Dermis blood vessel endothelial cell (primary cell): ENCODE measurements around the gene IGFBP1. TPM values are rescaled to one million over a fixed set of nuclear protein-coding genes. Genes with fewer than 3 reads are reported as not detected.

Experiments used
- DNase-seq: peaks from one replicate; pipeline ENCODE4 v3.0.0; 2010
- total RNA-seq: library from RNA; depleted of rRNA; stranded (reverse); fragments of >200 nt; gene quantifications from 2 replicates; pipeline ENCODE4 v1.2.3, GENCODE V29; 2014

Gene IGFBP1
- total RNA-seq, 1 donor from 2014 or later, result 0.34 TPM

DNA sequence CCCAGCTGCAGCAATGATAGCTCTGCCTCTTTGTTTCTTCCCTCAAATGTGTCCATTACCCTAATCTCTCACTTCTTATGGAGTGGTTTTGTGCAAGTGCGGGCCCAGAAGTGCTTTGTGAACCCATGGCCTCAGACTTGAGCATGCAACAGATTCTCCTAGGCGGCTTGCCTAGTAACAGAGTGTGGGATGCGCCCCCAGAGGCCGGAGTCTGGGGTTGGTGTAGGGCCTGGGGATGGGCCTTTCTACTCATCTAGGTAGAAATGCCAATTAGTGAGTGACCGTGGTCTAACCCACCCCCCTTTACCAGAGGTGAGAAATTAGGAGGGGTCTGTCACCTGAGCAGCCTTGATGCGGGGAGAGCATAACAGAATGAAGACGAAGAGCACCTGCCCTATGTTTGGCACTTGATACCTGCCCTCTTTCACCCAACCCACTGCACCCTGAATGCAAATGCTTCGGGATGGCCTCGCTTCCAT is 7.0 kb upstream of the IGFBP1 start:
- DNase-seq, result no peak

DNA sequence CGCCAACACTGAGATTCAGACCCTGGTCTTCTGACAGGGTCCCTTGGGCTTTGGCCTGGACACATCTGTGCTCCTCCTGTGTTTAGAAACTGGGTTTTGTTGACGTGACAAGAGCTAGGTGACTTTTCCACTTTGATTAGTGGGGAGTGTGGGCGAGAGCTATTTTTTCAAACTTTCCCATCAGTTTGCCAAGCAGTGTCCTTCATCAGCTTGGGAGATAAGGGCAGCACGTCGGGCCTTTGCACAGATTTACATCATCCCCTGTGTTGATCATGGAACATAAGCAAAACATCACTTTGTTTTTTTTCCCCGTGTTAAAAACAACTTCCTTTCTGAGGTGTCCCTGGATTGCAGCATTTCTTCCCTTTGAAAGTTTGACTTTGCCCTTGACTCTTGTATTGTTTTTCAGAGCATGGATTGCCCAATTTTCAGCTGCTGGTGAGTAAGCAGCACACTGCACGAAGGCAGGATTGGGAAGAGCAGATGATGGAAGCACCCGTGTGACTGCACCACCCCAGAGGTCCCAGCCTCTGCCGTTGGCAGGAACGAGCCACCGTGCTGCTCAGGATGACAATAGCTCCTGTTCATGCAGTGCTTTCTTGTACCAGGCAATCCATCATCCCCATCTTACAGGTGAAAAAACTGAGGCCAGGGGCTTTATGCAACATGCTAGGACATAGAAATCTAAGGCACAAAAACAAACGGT is 6.4 kb upstream of the IGFBP1 start:
- peak; percentile 51 for DNase-seq

DNA sequence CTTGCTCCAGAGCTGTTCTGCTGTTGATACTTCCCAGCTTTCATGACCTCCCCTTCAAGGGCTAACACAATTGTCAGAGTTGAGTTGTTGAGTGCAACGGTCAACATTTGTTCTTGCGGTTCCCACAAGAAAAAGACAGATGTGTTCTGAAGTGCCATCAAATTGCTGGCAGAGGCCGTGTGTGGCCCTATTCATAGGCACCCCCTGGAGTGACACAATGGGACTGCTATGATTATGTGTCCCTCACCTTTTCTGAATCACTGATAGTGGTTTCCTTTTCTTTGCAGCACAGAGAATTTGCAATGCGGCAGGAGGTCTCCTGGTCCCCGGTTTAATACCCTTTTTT is 5.8 kb upstream of the IGFBP1 start:
- no peak for DNase-seq

DNA sequence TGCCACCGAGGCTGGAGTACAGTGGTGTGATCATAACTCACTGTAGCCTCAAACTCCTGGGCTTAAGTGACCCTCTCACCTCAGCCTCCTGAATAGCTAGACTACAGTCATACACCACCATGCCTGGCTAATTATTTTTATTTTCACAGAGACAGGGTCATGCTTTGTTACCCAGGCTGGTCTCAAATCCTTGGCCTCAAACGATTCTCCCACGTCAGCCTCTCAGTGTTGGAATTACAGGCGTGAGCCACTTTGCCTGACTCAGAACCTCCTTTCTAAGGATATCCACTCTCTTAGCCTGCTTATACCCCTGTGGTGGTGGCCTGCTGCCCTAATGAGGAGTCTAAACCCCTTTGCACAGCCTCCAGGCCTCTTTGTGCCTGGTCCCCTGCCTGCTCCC is 4.2 kb upstream of the IGFBP1 start:
- DNase-seq, result no peak

DNA sequence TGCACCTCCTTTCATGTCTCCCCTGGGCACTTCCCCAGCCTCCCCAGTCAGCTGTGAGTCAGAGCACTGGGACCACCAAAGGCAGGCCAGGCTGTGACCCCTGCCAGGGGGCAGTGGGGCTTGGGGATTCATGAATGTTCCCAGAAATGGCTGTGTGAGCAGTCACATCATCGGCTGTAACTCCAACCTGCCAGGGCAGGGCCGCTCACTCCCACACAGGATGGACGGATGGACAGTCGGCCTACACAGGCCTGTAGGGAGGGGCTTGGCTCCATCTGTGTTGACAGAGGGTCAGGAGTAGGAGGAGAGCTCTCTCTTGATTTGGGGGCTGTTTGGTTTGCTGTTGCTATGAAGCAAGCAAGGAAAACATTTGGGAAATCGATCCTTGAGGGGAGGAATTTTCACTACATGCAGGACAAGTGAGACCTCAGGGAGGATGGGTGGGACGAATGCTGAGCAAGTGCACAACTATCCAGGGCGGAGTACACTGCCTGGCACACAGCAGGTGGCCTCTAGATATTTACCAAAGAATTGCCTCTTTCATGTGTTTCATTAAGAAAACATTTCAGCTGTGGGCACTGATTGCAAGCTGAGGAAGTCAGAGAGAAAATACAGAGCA is 2.9 kb upstream of the IGFBP1 start:
- DNase-seq, result peak; percentile 28

DNA sequence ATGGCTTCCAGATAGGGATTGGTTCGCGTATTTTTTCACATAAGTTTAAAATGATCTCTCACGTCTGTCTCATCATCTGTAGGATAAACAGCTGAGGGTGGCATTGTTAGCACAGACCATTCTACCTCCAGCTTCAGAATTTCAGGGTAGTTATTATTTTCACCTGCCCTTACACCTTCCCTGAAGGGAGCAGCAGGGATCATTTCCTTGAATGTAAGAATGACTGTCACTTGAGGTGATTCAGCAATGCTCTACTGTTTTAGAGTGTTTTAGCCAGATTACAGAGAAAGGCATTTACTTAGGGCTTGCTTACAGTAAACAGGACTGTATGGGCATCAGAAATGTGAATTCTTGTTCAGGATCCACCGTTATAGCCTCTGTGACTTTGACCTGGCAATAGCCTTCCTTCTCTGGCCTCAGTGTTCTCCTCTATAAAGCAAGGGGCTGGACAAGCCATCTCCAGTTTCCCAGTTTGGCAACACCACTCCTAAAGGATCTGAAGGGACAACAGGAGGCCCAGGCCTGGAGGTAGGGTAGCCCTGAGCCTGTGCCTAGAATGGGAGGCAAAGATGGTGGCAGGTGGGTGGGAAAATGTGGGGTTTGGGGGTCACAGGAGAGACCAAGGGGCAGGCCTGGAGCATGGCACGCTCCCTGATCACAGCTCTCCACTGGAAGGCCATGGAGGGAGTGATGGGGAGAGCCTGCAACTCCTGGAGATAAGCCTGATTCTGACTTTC is 1.2 kb upstream of the IGFBP1 start:
- no peak for DNase-seq

DNA sequence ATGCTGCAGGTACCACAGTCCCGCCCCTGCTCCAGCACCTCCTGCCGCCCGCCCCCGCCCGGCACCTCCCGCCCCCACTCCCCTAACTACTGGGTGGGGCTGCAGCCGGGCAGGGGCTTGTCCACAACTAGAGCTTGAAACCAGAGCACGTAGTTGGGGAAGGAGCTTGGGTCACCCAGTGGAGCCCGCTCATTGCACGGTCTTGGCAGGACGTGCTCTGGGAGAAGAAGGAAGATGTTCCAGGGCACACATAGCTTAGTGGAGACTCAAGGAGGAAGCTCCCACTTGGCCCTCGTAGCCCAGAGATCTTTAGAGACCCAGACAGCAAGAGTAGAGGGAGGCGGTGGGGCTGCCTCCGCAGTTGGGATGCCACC is 692 bp downstream of the IGFBP1 start:
- DNase-seq, result no peak

DNA sequence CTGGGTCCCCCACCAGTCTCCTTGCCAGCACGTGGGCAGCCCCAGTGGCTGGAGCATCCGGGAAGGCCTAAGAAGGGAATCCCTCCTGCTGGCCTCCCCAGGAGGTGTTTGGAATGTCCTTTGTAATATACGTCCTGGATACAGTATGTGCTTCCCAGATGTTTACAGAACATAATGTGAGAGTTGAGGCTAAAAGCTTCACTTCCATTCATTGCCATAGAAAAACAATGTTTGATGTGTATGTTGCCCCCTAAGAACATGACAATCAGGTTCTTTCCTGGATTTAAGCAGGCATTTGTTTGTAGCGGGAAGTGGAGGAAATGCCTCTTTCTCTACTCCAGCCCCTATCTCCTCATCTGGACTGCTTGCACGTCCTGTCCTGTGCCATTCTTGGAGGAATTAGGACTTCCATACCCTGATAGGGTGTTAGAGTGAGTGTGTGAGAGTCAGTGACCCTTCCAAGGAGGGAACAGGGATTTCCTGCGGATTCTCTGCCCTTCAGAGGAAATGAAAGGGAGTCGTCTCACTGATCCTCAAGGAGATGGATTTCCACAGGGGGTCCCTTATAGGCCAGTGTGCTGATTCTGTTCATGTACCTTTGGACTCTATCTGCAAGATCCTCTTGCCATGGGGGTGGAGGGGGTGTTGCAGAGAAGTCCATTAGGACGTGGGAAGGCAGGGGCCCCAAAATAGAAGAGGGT is 1.2 kb downstream of the IGFBP1 start:
- peak; percentile 71 for DNase-seq

DNA sequence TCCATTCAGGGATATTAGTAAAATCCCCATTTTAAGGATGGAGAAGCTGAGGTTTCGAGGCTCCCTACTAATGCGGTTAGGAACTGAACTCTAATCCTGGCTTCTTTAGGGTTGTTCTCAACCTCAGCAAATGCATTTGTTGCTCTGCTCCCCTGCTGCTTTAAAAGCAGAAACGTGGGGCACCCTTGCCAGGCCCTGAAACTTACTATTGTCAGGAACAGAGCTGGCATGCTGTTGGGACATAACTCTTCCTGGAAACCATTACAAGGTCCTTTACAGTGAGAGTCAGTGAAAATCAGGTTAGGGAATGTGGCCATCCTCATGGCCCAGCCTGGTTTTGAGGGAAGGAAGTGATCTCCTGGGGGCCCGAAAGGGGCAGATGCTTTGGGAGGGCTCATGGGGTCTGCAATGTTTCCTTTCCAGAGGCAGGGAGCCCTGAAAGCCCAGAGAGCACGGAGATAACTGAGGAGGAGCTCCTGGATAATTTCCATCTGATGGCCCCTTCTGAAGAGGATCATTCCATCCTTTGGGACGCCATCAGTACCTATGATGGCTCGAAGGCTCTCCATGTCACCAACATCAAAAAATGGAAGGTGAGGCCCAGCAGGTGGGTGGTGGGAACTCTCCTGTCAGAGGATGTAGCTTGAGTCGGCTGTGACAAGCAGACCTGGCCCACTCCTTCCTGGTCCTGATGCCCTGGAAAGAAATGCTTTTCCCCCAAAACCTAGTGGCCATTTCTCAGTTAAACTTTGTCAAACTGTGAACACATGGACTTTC is 2.0 kb downstream of the IGFBP1 start:
- DNase-seq, result no peak

DNA sequence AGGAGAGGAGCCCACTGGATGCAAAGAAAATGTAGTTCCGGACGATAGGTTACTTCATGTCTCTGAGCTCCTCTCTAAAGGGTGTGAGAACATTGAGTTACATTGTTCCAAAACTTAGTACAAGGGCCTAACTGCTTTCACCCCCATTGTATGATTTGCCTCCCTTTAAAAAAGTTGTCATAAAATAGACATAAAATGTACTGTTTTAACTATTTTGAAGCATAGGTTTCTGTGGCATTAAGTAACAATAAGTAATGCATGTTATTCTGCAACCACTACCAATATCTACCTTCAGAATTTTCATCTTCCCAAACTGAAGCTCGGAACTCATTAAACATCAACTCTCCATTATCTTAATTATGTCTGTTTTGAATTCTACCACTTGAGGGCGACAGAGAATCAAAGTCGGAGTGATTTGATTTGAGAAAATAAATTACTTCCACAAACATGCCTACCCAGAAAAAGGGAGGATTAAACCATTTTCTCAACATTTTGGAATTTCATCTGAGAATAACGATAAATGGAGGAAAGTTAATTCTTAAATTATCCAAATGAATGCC is 2.7 kb downstream of the IGFBP1 start:
- peak; percentile 73 for DNase-seq

DNA sequence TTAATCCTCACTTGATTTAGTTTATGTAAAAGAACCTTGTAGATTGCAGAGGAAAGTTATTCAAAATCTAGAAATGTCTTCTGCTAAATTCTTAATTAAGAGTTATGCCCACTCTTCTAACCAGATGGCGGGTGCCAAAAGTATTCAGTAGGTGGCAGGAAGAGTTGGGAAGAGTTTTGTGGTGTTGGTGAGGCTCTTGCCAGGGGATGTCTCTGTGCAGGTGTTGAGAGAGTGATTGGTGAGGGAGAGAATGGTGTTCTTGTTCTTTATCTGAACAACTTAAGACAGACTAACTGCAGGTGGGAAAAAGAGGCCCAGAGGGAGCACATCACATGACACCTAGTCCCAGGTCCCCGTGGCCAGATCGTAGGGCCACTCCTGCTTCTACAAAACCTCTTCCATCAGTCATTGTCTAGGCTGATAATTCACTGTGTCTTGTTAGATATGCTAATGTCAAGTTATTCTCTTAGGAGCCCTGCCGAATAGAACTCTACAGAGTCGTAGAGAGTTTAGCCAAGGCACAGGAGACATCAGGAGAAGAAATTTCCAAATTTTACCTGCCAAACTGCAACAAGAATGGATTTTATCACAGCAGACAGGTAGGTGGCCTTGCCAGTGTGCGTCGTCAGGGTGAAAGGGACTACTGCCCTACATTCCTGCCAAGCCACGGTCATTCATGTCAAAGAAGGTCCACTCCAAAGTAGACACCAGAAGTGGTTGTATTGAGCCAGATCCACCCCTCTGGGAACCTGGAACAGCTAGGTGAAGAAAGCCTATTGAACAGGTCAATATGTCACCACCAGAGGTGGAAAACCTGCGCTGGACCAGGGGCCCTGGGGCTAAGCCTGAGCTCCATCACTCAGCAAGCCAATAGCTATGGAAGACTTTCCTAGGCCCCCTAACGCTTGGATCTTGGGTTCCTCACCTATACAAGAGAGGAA is 3.4 kb downstream of the IGFBP1 start:
- DNase-seq, result no peak

DNA sequence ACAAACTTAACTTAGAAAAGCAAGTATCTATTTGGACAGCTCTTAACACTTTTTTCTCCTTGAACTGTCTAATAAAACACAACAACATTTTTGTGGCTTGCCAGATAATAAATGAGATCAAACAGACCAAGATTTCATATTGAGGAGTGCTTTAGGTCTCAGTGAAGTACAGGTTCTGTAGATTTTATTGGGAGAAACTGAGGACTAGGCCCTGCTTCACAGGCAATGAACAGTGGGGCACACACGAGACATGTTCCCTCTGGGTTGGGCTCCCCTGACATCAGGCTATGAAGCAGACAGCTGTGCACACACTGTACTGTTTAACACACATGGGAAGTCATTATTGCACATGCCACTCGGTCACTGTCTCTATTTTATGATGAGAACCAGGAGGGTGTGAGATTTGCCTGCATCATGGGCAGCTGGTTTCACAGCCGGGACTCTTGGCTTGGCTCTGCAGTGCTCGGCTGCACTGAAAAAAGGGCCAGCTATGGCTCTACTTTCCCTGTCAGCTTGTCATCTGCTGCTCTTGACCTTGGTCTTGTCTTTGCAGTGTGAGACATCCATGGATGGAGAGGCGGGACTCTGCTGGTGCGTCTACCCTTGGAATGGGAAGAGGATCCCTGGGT is 4.2 kb downstream of the IGFBP1 start:
- no peak for DNase-seq

DNA sequence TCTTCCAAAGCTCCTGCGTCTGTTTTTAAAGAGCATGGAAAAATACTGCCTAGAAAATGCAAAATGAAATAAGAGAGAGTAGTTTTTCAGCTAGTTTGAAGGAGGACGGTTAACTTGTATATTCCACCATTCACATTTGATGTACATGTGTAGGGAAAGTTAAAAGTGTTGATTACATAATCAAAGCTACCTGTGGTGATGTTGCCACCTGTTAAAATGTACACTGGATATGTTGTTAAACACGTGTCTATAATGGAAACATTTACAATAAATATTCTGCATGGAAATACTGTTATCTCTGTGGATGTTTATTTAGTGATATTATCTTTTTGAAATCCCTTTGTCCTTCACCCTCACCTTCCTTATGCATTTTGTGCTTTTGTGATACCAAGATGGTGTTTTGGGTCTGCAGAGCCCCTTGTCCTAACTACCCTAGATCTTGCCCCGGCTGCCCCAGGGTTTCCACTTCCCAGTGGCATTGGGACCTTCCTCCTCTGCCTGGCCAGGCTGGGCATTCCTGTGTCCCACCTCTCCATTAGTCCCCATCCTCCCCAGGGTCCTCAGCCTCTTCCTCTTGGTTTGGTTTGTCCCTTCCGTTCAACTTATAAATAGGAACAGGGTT is 5.2 kb downstream of the IGFBP1 start:
- no peak for DNase-seq

DNA sequence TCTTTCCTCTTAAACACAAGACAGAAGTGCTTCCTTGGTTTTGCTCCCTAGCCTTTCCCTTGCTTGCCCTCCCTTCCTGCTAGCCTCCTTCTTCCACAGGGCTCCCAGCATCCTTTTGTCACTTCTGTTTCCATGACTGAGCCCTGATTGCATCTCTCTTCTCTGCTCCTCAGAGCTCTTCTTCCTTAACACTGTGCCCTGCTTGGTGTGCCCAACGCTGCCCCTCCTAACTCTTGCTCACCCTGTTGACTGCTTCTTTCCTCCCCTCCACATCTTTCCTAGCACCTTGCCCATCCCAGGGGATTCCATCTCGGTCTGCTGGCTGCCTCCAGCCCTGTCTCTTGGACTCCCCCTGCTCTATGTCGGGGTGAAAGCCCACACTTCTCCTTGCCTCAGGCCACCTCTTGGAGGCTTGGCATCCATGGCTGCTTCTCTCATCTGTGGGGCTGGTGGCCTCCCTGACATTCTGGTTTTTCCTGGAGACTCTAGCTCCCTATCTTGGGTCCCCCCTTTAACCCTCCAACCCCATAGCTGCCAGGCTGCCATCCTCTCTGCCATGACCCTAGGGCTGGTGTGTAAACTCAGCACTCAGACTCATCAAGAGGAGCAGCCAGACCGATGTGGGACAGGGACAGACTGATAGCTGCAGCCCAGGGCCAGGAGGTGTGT is 5.8 kb downstream of the IGFBP1 start:
- DNase-seq, result no peak

DNA sequence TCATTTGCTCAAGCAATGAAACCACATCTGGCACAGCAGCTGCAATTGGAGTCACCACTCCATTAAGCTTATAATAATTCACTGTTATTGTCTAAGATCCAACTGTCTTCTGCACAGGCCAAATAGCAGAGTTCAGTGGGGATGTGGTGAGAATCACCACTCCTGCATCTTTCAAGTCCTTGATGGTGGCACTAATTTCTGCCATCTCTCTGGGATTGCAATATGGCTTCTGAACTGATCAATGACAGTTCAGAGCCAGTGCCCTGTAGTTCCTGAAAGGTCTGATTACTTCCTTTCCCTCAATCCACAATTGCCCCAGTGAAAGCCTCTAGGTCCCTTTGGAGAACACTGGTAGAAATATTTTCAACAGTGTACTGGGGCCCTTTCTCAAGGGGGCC is 6.4 kb downstream of the IGFBP1 start:
- DNase-seq, result no peak

DNA sequence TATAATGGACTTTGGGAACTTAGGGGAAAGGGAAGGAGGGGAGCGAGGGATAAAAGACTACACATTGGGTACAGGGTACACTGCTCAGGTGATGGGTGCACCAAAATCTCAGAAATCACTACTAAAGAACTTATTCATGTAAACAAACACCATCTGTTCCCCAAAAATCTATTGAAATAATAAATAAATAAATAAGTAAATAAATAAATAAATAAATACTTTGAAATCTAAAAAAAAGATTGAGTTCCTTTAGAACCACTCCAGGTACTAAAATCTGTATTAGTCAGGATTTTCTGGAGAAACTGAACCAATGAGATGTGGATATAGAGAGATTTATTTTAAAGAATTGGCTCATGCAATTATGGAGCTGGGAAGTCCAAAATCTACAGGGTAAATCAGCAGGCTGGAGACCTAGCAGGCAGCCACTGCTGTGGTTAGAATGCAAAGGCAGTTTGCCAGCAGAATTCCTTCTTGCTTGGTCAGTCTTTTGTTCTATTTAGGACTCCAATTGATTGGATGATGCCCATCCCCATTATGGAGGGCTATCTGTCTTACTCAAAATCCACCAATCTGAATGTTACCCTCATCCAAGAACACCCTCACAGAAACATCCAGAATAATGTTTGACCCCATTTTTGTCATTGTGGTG is 8.9 kb downstream of the IGFBP1 start:
- no peak for DNase-seq

DNA sequence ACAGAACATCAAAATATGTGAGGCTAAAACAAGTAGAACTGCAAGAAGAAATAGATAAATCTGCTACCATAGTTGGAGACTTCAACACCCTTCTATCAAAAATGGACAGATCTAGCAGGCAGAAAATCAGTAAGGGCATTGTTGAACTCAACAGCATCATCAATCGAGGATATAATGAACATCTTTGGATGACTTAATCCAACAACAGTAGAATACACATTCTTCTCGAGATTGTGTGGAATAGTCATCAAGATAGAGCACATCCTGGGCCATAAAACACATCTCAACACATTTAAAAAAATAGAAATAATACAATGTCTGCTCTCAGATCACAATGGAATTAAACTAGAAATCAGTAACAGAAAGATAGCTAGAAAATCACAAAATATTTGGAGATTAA is 9.9 kb downstream of the IGFBP1 start:
- DNase-seq, result no peak

DNA sequence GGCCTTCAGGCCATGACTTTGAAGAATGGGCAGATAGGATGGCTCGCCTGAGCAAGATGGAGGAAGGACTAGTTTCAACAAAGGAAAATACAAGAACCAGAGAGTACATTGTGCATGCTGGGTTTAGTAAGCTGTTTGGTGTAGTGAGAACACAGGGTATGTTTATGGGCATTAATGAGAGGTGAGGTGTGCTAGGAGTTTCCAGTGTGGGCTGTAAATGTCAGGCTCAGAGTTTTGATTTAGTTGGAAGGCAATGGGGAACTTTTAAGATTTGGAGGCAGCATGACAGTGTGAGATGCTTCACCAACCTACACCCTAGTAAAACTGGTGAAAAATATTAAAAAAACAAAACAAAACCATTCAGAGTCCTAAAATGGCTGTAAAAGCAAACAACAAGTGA is 13.3 kb downstream of the IGFBP1 start:
- no peak for DNase-seq

DNA sequence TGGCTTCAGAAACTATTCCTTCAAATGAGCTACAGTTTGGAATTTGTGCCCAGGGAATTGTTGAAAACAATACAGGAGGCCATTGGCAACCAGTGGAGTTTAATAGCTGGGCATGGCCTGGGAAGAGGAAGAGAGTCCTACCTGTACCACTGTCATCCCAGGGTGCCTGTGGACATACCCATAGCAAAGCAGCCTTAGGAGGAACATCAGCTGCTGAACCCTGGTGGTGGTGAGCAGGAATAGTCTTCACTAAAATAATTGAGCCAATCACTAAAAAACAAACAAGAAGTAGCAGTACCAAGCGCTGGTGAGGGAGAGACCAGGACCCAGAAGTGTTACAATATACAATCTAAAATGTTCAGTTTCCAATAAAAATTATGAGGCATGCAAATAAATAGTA is 14.5 kb downstream of the IGFBP1 start:
- no peak for DNase-seq
